Tibial artery (tissue), 4 donors: ENCODE data around the gene PSD4.

ENCODE experiments used
- DNase-seq, 2 donors: peaks; one replicate each; pipeline ENCODE4 v3.0.0-alpha.2; 2019
- H3K27ac ChIP-seq, 2 donors: fragments of 200-600 bp; sonication (generic) in 1 of 2; 1 replicate in 1 of 2; 2 replicates in 1 of 2; pipeline ENCODE4 v1.5.1; 2018 to 2019; ENCODE audit warnings: mild to moderate bottlenecking in 1 of 2
- H3K27me3 ChIP-seq, 2 donors: fragments of 200-600 bp; sonication (generic) in 1 of 2; one replicate each; pipeline versions ENCODE4 v1.5.1 to v1.6.0; 2016 to 2019
- H3K36me3 ChIP-seq, 3 donors: fragments of 200-600 bp; sonication (generic) in 2 of 3; one replicate each; pipeline ENCODE4 v1.5.1; 2016 to 2019; ENCODE audit warnings: mild to moderate bottlenecking in 2 of 3
- H3K4me1 ChIP-seq, 4 donors: fragments of 200-600 bp; sonication (generic) in 2 of 4; 1 replicate in 3 of 4; 2 replicates in 1 of 4; pipeline ENCODE4 v1.5.1; 2016 to 2019
- H3K4me3 ChIP-seq, 2 donors: fragments of 200-600 bp; sonication (generic) in 1 of 2; 1 replicate in 1 of 2; 2 replicates in 1 of 2; pipeline ENCODE4 v1.5.1; 2018 to 2019; ENCODE audit warnings: mild to moderate bottlenecking in 2 of 2
- H3K9me3 ChIP-seq, 3 donors: fragments of 200-600 bp; sonication (generic) in 1 of 3; one replicate each; pipeline ENCODE4 v1.5.1; 2016 to 2019
- intact Hi-C: fragments of 100-400 bp; cut with DNase I; formaldehyde crosslinking; loops from one replicate; pipeline ENCODE4 v1.15.0; 2023; ENCODE audit warnings: low total_unique reads
- TF ChIP-seq, protein P1 (sequence below), 2 experiments: fragments of 200-600 bp in 1 of 2; fragments of 450-650 bp in 1 of 2; IDR thresholded peaks; one replicate each; pipeline ENCODE4 v1.5.1; 2017 to 2019; ENCODE audit warnings: antibody characterized with exemption in 2 of 2, mild to moderate bottlenecking in 1 of 2, moderate library complexity in 1 of 2

Gene PSD4

DNA sequence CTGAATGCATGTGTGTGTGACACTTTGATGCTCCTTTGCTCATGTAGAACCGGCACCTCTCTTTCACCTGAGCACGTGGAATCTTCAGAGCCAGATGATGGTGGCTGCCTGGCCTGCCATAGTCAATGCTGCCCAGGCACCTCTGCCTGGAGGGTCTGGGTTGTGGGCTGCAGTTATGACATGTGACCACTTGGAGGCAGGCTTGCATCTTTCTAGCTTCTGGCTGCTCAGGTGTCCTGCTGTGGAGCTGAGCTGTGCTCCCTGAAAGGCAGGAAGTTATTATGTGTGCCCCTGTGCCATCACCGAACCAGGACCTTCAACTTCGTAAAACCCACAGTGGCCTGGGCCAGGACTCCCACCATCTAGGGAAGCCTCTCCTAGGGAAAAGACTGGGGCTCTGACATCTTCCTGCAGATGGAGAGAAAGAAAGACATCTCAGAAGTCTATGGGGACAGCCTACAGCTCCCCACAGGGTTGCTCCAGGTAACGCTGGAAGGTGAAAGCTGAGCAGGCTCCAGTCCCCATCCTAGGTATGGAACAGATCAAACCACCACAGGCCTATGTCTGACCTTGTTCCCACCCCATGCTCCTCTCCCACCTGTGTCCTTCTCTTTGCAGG, 30.2 kb downstream of the PSD4 start:
- Histone ChIP-seq H3K27me3 (no peaks in the 10 kb centered on the region), H3K9me3 (no peaks in the 10 kb centered on the region), H3K4me3 (no peak overlapping the region), H3K27ac (no peak overlapping the region), H3K4me1 (peaks cover 0 to 5% (median 2%) of the 10 kb centered on the region in 4 donors), H3K36me3 (peaks cover 0 to 6% (median 0%) of the 10 kb centered on the region in 3 donors)
- intact Hi-C loops = loop anchor here (5.0 kb wide), 1 partner anchor 168 kb away; no protein-coding TSS in a partner anchor
- DNase-seq = peak; percentile 51 to 80
- TF ChIP-seq, protein P1, sequence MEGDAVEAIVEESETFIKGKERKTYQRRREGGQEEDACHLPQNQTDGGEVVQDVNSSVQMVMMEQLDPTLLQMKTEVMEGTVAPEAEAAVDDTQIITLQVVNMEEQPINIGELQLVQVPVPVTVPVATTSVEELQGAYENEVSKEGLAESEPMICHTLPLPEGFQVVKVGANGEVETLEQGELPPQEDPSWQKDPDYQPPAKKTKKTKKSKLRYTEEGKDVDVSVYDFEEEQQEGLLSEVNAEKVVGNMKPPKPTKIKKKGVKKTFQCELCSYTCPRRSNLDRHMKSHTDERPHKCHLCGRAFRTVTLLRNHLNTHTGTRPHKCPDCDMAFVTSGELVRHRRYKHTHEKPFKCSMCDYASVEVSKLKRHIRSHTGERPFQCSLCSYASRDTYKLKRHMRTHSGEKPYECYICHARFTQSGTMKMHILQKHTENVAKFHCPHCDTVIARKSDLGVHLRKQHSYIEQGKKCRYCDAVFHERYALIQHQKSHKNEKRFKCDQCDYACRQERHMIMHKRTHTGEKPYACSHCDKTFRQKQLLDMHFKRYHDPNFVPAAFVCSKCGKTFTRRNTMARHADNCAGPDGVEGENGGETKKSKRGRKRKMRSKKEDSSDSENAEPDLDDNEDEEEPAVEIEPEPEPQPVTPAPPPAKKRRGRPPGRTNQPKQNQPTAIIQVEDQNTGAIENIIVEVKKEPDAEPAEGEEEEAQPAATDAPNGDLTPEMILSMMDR (IDR thresholded peaks at IDR 0.05) = peak; percentile 65 to 75

DNA sequence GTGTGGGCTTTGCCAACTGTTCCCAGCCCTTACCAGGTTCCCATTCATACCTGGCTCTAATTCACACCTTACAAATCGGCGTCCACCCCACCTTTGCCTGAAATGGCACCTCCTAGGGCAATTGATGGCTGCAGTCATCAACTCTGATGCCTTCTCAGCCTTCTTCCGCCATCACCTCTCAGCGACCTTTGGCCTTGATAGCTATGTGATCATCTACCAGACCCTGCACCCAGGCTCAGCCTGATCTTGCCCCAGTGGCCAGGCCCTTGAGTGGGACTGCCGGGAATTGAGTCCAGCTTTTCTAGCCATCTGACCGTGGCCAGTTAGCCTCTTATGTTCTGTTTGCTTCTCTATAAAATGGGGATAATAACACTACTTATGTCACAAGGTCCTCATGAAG, 32.5 kb downstream of the PSD4 start:
- H3K4me3 ChIP-seq = no peak overlapping the region
- no peak overlapping the region for H3K27ac ChIP-seq
- H3K9me3 ChIP-seq = no peaks in the 10 kb centered on the region
- peaks cover 0 to 4% (median 0%) of the 10 kb centered on the region in 3 donors for H3K36me3 ChIP-seq
- intact Hi-C loops = no loop called here
- peaks cover 0 to 3% of the 10 kb centered on the region in 2 donors for H3K27me3 ChIP-seq
- TF ChIP-seq, protein P1 (IDR thresholded peaks at IDR 0.05) = no peak
- DNase-seq = peak in 1 of 2 donors; percentile 46
- peaks cover 0 to 9% (median 0%) of the 10 kb centered on the region in 4 donors for H3K4me1 ChIP-seq

DNA sequence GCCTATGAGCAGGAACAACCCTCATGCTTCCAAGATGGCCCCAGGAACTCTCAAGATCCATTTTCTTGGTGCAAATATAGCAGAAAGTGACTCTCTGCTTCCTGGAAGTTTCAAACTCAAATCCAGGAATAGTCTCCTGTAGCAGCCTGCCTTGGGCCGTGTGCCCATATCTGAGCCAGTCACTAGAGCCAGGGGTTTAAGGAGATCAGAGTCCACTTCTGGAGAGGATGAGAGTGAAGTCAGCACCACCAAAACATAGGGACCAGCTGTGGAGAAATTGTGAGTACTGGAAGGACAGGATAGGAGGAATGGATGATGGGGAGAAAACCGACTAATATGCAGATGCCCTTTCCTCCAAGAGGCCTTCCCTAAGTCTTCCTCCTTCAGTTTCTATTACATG, 33.2 kb downstream of the PSD4 start:
- Histone ChIP-seq H3K36me3 (no peaks in the 10 kb centered on the region), H3K4me3 (no peak overlapping the region), H3K27ac (no peak overlapping the region), H3K9me3 (no peaks in the 10 kb centered on the region), H3K4me1 (peaks cover 0 to 12% (median 3%) of the 10 kb centered on the region in 4 donors), H3K27me3 (peaks cover 0 to 3% of the 10 kb centered on the region in 2 donors)
- intact Hi-C loops = no loop called here
- TF ChIP-seq, protein P1 (IDR thresholded peaks at IDR 0.05) = no peak
- peak in 1 of 2 donors; percentile 7 for DNase-seq

DNA sequence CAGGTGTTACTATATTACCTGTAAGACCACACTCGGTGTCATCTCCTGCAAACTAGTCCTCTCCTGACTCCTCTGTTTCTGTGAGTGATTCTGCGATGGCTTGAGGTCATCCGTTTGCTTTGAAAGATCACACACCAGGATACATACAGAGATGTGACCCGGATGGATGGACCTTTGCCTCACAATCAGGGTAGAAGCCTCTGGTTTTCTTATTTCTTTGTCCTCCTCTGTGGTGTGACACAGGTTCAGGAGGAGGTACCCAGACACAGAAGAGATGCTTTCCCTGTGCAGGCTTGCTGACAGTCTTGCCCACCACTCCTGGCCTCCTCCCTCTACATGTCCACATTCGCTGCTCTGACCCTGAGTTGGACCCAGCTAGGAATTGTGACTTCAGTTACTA, 34.6 kb downstream of the PSD4 start:
- Histone ChIP-seq H3K4me3 (no peak overlapping the region), H3K27me3 (peaks cover 0 to 3% of the 10 kb centered on the region in 2 donors), H3K36me3 (no peaks in the 10 kb centered on the region), H3K4me1 (peaks cover 0 to 13% (median 6%) of the 10 kb centered on the region in 4 donors), H3K9me3 (no peaks in the 10 kb centered on the region), H3K27ac (no peak overlapping the region)
- DNase-seq = peak in 1 of 2 donors; percentile 6
- TF ChIP-seq, protein P1 (IDR thresholded peaks at IDR 0.05) = no peak
- intact Hi-C loops = no loop called here

DNA sequence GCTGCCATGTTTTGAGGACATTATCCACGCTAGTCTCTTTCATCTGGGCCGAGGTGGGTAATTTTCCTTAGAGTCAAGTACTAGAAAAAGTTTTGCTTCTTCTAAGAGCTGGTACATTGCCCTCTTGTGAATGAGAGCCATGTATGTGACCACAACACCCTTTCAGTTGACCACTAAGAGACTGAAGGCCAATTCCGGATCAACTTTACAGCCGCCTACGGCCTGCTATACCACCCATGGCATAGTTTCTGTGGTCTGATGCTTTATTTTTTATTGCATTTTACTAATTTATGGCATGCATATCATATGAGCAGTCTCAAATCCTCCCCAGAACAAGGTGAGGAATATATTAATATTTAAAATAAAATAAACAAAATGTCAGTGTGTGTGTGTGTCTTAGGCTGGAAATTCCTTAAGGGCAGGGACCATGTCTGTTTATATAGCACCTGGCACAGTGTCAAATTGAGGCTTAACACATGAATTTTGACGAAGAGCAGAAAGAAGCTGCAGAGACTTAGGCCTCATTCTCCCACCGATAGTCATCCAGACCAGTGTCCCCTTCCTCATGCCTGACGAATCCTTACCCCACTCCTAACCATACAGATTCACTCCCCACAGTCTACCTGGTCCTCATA, 35.4 kb downstream of the PSD4 start:
- Histone ChIP-seq H3K9me3 (no peaks in the 10 kb centered on the region), H3K4me1 (peaks cover 0 to 13% (median 6%) of the 10 kb centered on the region in 4 donors), H3K36me3 (no peaks in the 10 kb centered on the region), H3K27ac (no peak overlapping the region), H3K4me3 (no peak overlapping the region), H3K27me3 (peaks cover 0 to 3% of the 10 kb centered on the region in 2 donors)
- DNase-seq = peak in 1 of 2 donors; percentile 3
- TF ChIP-seq, protein P1 (IDR thresholded peaks at IDR 0.05) = no peak
- intact Hi-C loops = no loop called here
